ENCODE measurements around the gene CASP6.

DNA sequence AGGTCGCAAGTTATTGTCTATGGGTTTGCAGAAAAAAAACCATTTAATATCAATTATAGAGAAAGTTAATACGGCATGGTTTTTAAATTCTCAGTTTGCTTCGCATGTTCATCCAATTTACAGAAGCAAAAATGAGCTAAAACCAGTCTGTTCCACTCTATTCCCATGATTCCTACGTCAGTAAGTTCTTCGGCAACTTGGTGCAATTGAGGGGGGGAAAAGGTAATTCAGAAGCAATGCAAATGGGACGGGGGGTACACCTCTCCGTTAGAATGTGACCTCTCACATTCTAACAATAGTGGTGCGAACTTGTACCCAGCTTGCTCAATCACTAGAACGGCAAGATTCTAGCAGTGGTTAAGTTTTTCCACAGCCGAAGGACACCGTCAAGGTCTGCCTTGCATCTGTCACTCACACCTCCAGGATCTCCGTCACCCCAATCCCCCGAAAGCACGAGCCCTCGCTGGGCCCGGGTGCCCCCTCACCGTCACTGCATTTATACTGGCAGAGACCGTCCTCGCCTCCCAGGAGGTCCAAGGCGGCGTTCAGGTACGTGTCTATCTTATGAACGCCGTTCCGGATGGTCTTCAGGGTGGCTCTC is 26.0 kb upstream of the CASP6 start:
- TF ChIP-seq POLR2AphosphoS5 (IDR thresholded peaks at IDR 0.05; ENCODE audit: low read depth, low read length) (no peak), TAF1 (IDR thresholded peaks at IDR 0.05; ENCODE audit: borderline replicate concordance, low read depth, low read length) (no peak), POLR2A (IDR thresholded peaks at IDR 0.05; ENCODE audit: low read depth, low read length) (no peak)

Data from GM12892 (cell line).